AG04450 (cell line): ENCODE results near the gene IL3. TPM values are rescaled to one million over a fixed set of nuclear protein-coding genes. Genes with fewer than 3 reads are reported as not detected.

Experiments used
- CTCF ChIA-PET: fragments of 300-600, 350-600 bp; formaldehyde crosslinking; extraction: SDS; loops from one replicate; lab custom pipeline; 2022; ENCODE audit warnings: antibody characterized with exemption, inconsistent platforms; lab: Charles Lee
- POLR2A ChIA-PET: fragments of 350-600 bp; formaldehyde crosslinking; extraction: SDS; loops from one replicate; lab custom pipeline; 2021; ENCODE audit warnings: antibody characterized with exemption, inconsistent platforms; lab: Yijun Ruan, JAX
- DNase-seq: peaks from one replicate; pipeline ENCODE4 v3.0.0-alpha.2; 2011; ENCODE audit warnings: low read depth, low spot score
- H3K27ac ChIP-seq: one replicate; pipeline ENCODE4 v1.5.1; 2012; ENCODE audit warnings: low read depth, low read length, control low read depth
- H3K27me3 ChIP-seq: one replicate; pipeline ENCODE4 v1.6.0; 2012; ENCODE audit warnings: low read length; ENCODE audit not compliant: control insufficient read depth, insufficient read depth
- H3K4me3 ChIP-seq: 2 replicates; pipeline ENCODE4 v1.5.1; 2011; ENCODE audit warnings: mild to moderate bottlenecking, low read depth, low read length, control low read depth
- H3K9me3 ChIP-seq: 2 replicates; pipeline ENCODE4 v1.5.1; 2012; ENCODE audit warnings: low read length; ENCODE audit not compliant: control insufficient read depth, insufficient read depth
- CTCF ChIP-seq: IDR thresholded peaks from 2 replicates; pipeline ENCODE4 v1.5.1; 2011; ENCODE audit warnings: low read depth, low read length, control low read depth, inconsistent platforms
- polyA plus RNA-seq: library from polyadenylated mRNA; depleted of rRNA; stranded (reverse); fragments of >200 nt; gene quantifications from 2 replicates; pipeline ENCODE4 v1.2.3, GENCODE V29; 2011

Gene IL3
- polyA plus RNA-seq, 1 experiment = not detected

GRCh38 chr5:132093271-132093670 lies 32.8 kb downstream of the IL3 start:
- Histone ChIP-seq H3K4me3 (no peak overlapping the region), H3K27me3 (no peaks in the 10 kb centered on the region), H3K9me3 (no peaks in the 10 kb centered on the region), H3K27ac (no peak overlapping the region)
- no peak for DNase-seq
- CTCF ChIA-PET = interaction anchor here (0.8 to 1.5 kb wide), 2 partner anchors 28 to 30 kb away, joined by 3 to 6 read pairs; no protein-coding TSS in a partner anchor
- TF ChIP-seq CTCF = no peak
- POLR2A ChIA-PET = no interaction called here

GRCh38 chr5:132094393-132095076 lies 34.1 kb downstream of the IL3 start:
- H3K9me3 ChIP-seq = no peaks in the 10 kb centered on the region
- peak; percentile 86 for DNase-seq
- ChIA-PET POLR2A (interaction anchor here (0.5 to 1.3 kb wide), 3 partner anchors 8 to 114 kb away, joined by 3 to 5 read pairs (median 5); no protein-coding TSS in a partner anchor), CTCF (interaction anchor here (0.7 kb wide), 1 partner anchor 505 kb away, joined by 3 read pairs; no protein-coding TSS in a partner anchor)
- H3K4me3 ChIP-seq = no peak overlapping the region
- H3K27me3 ChIP-seq = no peaks in the 10 kb centered on the region
- H3K27ac ChIP-seq = peak overlapping the region; percentile 94
- no peak for TF ChIP-seq CTCF

GRCh38 chr5:132095077-132095410 lies 34.6 kb downstream of the IL3 start:
- H3K27ac ChIP-seq = peak overlapping the region; percentile 94
- ChIA-PET POLR2A (interaction anchor here (0.5 to 1.3 kb wide), 3 partner anchors 9 to 114 kb away, joined by 3 to 5 read pairs (median 5); no protein-coding TSS in a partner anchor), CTCF (interaction anchor here (0.7 kb wide), 1 partner anchor 506 kb away, joined by 3 read pairs; no protein-coding TSS in a partner anchor)
- H3K9me3 ChIP-seq = no peaks in the 10 kb centered on the region
- no peak for TF ChIP-seq CTCF
- H3K4me3 ChIP-seq = no peak overlapping the region
- DNase-seq = no peak
- H3K27me3 ChIP-seq = no peaks in the 10 kb centered on the region

- POLR2A ChIA-PET = interaction anchor here (0.5 to 1.3 kb wide), 3 partner anchors 9 to 113 kb away, joined by 3 to 5 read pairs (median 5); no protein-coding TSS in a partner anchor
- no peaks in the 10 kb centered on the region for H3K9me3 ChIP-seq
- H3K4me3 ChIP-seq = no peak overlapping the region
- peak overlapping the region; percentile 94 for H3K27ac ChIP-seq
- H3K27me3 ChIP-seq = no peaks in the 10 kb centered on the region
- TF ChIP-seq CTCF = no peak
- CTCF ChIA-PET = interaction anchor here (0.7 to 1.5 kb wide), 2 partner anchors 95 to 506 kb away, joined by 3 read pairs; no protein-coding TSS in a partner anchor
- DNase-seq = no peak
These were observed 35.0 kb downstream of the IL3 start for GRCh38 chr5:132095424-132095972.

- H3K4me3 ChIP-seq = no peak overlapping the region
- CTCF ChIA-PET = interaction anchor here (1.5 to 2.9 kb wide), 2 partner anchors 32 to 93 kb away, joined by 3 to 9 read pairs; no protein-coding TSS in a partner anchor
- no peak overlapping the region for H3K27ac ChIP-seq
- H3K9me3 ChIP-seq = peaks cover 4% of the 10 kb centered on the region; the same call in 1 of the 2 replicates
- TF ChIP-seq CTCF = no peak
- POLR2A ChIA-PET = no interaction called here
- no peak for DNase-seq
- no peaks in the 10 kb centered on the region for H3K27me3 ChIP-seq
These were observed 36.4 kb downstream of the IL3 start for GRCh38 chr5:132096904-132097303.
